ENCODE results near the gene BBS1. TPM values are rescaled to one million over a fixed set of nuclear protein-coding genes. Genes with fewer than 3 reads are reported as not detected.

The BBS1 gene
- total RNA-seq, 4 donors from 2014 or later: 83.2 to 200 (median 165) TPM

DNA sequence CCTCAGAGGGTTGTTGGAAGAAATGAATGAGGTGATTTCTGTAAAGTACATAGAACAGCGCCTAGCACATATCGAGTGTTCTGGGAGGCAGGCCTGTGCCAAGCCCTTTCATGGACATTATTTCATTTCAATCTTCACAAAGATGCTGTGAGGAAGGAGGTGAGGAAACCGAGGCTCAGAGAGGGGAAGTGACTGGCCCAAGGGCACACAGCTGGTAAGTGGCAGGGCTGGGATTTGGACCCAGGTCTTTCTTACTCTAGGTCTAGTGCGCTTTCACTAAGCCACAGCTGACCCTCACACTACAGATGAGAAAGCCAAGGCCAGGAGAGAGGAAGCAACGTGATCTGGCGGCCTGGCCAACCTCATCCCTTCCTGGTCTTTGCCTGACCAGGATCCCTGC, 41.7 kb upstream of the BBS1 start:
- Histone ChIP-seq H3K27ac (no peak overlapping the region), H3K4me1 (peaks cover 4 to 9% of the 10 kb centered on the region in 2 donors), H3K9me3 (no peaks in the 10 kb centered on the region), H3K4me3 (replicated peaks in 1 of 3) (no peak overlapping the region), H3K36me3 (peaks cover 0 to 1% of the 10 kb centered on the region in 2 donors), H3K27me3 (no peaks in the 10 kb centered on the region)
- no peak for DNase-seq
- WGBS, 2 donors: 92 to 95% methylated on average over 6 of the region's 6 CpGs
- intact Hi-C loops (cut with DNase I): no loop called here
- no peak for TF ChIP-seq POLR2A (IDR thresholded peaks at IDR 0.05)
- TF ChIP-seq, protein P1, sequence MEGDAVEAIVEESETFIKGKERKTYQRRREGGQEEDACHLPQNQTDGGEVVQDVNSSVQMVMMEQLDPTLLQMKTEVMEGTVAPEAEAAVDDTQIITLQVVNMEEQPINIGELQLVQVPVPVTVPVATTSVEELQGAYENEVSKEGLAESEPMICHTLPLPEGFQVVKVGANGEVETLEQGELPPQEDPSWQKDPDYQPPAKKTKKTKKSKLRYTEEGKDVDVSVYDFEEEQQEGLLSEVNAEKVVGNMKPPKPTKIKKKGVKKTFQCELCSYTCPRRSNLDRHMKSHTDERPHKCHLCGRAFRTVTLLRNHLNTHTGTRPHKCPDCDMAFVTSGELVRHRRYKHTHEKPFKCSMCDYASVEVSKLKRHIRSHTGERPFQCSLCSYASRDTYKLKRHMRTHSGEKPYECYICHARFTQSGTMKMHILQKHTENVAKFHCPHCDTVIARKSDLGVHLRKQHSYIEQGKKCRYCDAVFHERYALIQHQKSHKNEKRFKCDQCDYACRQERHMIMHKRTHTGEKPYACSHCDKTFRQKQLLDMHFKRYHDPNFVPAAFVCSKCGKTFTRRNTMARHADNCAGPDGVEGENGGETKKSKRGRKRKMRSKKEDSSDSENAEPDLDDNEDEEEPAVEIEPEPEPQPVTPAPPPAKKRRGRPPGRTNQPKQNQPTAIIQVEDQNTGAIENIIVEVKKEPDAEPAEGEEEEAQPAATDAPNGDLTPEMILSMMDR (IDR thresholded peaks at IDR 0.05): no peak

DNA sequence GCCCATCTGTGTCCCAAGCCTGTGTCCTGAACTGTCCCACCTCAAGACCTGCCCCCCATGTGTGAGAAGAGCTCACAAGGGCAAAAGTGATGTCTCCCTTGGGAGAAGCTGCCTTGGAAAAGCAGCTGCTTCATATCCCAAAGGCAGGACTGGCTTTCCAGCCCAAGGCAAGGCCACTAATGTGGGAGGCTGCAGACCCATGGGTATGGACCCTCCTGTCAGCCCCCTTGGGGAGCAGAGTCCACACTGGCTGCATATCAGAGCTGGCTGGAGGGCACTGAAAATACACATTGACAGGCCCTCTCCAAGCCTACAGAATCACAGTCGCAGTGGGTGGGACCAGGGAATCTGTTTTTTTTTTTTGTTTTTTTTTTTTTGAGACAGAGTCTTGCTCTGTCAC, 41.0 kb upstream of the BBS1 start:
- no peak overlapping the region for H3K4me3 ChIP-seq (replicated peaks in 1 of 3)
- no peak for DNase-seq
- WGBS, 2 donors: 90 to 96% methylated on average over 1 of the region's 1 CpG
- H3K36me3 ChIP-seq: peaks cover 0 to 8% of the 10 kb centered on the region in 2 donors
- H3K27me3 ChIP-seq: no peaks in the 10 kb centered on the region
- H3K4me1 ChIP-seq: peaks cover 4 to 9% of the 10 kb centered on the region in 2 donors
- no peaks in the 10 kb centered on the region for H3K9me3 ChIP-seq
- TF ChIP-seq POLR2A (IDR thresholded peaks at IDR 0.05): no peak
- TF ChIP-seq, protein P1 (IDR thresholded peaks at IDR 0.05): no peak
- H3K27ac ChIP-seq: no peak overlapping the region
- intact Hi-C loops (cut with DNase I): no loop called here

DNA sequence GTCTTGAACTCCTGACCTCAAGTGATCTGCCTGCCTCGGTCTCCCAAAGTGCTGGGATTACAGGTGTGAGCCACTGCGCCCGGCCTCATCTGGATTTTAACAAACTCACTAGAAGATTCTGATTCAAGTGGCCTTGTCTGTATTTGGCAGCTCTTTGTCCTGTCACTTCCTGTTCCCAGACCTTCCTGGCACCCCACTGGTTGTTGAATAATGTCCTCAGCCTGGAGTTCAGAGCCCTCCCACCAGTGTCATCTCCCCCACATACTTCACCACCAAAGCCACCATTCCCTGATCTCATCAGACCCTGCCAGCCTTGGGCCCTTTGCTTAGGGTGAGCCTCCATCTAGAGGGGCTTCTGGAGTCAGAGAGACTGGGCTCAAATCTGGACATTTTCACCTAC, 40.4 kb upstream of the BBS1 start:
- Histone ChIP-seq H3K27ac (no peak overlapping the region), H3K27me3 (no peaks in the 10 kb centered on the region), H3K9me3 (no peaks in the 10 kb centered on the region), H3K4me1 (peaks cover 4 to 9% of the 10 kb centered on the region in 2 donors), H3K4me3 (replicated peaks in 1 of 3) (no peak overlapping the region), H3K36me3 (peaks cover 0 to 11% of the 10 kb centered on the region in 2 donors)
- TF ChIP-seq POLR2A (IDR thresholded peaks at IDR 0.05): no peak
- TF ChIP-seq, protein P1 (IDR thresholded peaks at IDR 0.05): no peak
- WGBS, 2 donors: 94 to 98% methylated on average over 3 of the region's 3 CpGs
- no peak for DNase-seq
- intact Hi-C loops (cut with DNase I): no loop called here

DNA sequence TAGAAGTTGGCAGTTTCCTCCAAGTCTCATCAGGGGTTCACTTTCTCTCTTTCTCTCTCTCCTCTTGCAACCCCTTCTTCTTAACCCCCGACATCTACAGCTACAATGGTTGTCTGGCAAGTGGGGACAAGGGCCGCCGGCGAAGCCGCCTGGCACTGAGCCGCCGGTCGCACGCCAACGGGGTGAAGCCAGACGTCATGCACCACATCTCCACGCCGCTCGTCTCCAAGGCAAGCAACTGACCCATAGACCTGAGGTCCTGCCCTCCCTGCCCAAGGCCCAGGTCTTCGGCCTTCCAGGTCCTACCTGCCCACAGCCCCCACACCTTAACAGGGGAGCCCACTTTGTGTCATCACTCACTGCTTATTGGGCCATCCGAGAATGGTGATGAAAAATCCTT, 39.3 kb upstream of the BBS1 start:
- Histone ChIP-seq H3K36me3 (peaks cover 0 to 12% of the 10 kb centered on the region in 2 donors), H3K27ac (no peak overlapping the region), H3K27me3 (no peaks in the 10 kb centered on the region), H3K9me3 (no peaks in the 10 kb centered on the region), H3K4me3 (replicated peaks in 1 of 3) (no peak overlapping the region), H3K4me1 (peaks cover 4 to 9% of the 10 kb centered on the region in 2 donors)
- no peak for TF ChIP-seq POLR2A (IDR thresholded peaks at IDR 0.05)
- TF ChIP-seq, protein P1 (IDR thresholded peaks at IDR 0.05): no peak
- intact Hi-C loops (cut with DNase I): no loop called here
- WGBS, 2 donors: 88 to 94% methylated on average over 16 of the region's 16 CpGs
- DNase-seq: no peak

DNA sequence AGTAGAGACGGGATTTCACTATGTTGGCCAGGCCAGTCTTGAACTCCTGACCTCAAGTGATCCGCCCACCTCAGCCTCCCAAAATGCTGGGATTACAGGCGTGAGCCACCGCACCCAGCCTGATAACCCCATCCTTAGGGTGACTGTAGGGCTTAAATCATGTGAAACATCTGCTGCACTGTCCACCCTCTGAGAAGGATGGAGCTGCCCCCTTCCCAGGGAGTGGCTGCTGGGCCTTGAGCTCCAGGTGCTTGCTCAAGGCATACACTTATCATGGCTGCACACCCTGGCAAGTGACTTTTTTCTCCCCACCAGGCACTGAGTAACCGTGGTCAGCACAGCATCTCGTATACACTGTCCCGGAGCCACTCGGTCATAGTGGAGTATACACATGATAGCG, 38.4 kb upstream of the BBS1 start:
- H3K36me3 ChIP-seq: peaks cover 0 to 12% of the 10 kb centered on the region in 2 donors
- TF ChIP-seq, protein P1 (IDR thresholded peaks at IDR 0.05): no peak
- TF ChIP-seq POLR2A (IDR thresholded peaks at IDR 0.05): no peak
- intact Hi-C loops (cut with DNase I): no loop called here
- H3K4me1 ChIP-seq: peaks cover 4 to 9% of the 10 kb centered on the region in 2 donors
- H3K27ac ChIP-seq: no peak overlapping the region
- H3K9me3 ChIP-seq: no peaks in the 10 kb centered on the region
- no peak overlapping the region for H3K4me3 ChIP-seq (replicated peaks in 1 of 3)
- WGBS, 2 donors: 92 to 96% methylated on average over 9 of the region's 9 CpGs
- no peaks in the 10 kb centered on the region for H3K27me3 ChIP-seq
- no peak for DNase-seq
